ENCODE measurements around the gene PAPOLA. TPM values are rescaled to one million over a fixed set of nuclear protein-coding genes. Genes with fewer than 3 reads are reported as not detected.

PAPOLA gene
- total and polyA plus RNA-seq, 2 donors (not counting 1 experiment from before 2014, with no cell fraction given) = 104 to 324 TPM

DNA sequence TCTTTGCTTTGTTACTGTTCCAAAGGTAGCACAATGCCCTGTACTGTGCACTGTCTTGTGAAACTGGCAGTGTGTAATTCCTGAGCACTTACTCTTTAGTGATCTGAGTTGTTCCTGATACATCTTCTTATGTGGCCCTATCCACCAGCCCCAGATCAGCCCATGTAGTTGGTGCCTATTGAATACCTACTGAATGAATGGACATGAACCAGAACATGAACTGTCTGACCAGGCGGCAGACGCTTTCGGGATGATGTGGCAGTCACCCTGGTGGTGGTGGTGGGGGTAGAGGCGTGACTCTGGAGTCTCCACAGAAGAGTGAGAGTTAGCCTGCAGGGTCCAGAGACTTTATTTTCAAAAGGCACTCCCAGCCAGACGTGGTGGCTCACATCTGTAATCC lies 46.6 kb upstream of the PAPOLA start:
- H3K27ac Mint-ChIP-seq = no peak overlapping the region
- no peak for DNase-seq
- no peak for TF ChIP-seq EZH2 (IDR thresholded peaks at IDR 0.05; ENCODE audit: borderline replicate concordance, insufficient read depth, low read depth, low read length, poor library complexity, severe bottlenecking)
- TF ChIP-seq, protein P1, sequence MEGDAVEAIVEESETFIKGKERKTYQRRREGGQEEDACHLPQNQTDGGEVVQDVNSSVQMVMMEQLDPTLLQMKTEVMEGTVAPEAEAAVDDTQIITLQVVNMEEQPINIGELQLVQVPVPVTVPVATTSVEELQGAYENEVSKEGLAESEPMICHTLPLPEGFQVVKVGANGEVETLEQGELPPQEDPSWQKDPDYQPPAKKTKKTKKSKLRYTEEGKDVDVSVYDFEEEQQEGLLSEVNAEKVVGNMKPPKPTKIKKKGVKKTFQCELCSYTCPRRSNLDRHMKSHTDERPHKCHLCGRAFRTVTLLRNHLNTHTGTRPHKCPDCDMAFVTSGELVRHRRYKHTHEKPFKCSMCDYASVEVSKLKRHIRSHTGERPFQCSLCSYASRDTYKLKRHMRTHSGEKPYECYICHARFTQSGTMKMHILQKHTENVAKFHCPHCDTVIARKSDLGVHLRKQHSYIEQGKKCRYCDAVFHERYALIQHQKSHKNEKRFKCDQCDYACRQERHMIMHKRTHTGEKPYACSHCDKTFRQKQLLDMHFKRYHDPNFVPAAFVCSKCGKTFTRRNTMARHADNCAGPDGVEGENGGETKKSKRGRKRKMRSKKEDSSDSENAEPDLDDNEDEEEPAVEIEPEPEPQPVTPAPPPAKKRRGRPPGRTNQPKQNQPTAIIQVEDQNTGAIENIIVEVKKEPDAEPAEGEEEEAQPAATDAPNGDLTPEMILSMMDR (IDR thresholded peaks at IDR 0.05) = no peak

DNA sequence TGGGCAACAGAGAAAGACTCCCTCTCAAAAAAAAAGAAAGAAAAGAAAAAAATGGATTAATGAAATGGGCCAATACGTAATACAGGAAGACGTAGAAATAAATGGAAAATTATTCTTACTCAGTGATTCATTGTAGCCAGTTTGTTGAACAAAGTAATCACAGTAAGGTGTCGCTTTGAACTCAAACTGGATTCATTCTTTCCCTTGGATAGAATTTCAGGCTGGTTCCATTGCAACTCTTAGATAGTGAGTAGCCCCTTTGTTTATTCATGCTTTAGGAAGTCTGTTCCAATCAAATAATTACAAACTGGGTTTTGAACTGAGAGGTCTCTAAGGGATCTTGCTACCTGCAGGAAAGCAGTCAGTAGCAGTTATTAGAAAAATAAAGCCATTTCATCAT lies 42.3 kb upstream of the PAPOLA start:
- Mint-ChIP-seq H3K27me3 (peaks cover 6% of the 10 kb centered on the region), H3K4me3 (no peak overlapping the region), H3K9me3 (ENCODE audit: insufficient read depth) (no peaks in the 10 kb centered on the region), H3K27ac (no peak overlapping the region), H3K4me1 (no peaks in the 10 kb centered on the region)
- TF ChIP-seq, protein P1 (IDR thresholded peaks at IDR 0.05) = no peak
- no peak for TF ChIP-seq EZH2 (IDR thresholded peaks at IDR 0.05; ENCODE audit: borderline replicate concordance, insufficient read depth, low read depth, low read length, poor library complexity, severe bottlenecking)
- intact Hi-C loops (cut with micrococcal nuclease) = no loop called here
- Histone ChIP-seq H3K9me3 (ENCODE audit: control extremely low read depth in 1 of 3, control insufficient read depth in 2 of 3, insufficient read depth in 1 of 3, low read length in 2 of 3) (no peaks in the 10 kb centered on the region), H3K27me3 (replicated peaks in 1 of 4; ENCODE audit: control extremely low read depth in 1 of 4, control insufficient read depth in 3 of 4, insufficient read depth in 4 of 4, low read length in 3 of 4) (no peaks in the 10 kb centered on the region), H3K36me3 (replicated peaks in 1 of 2; ENCODE audit: control extremely low read depth in 1 of 2, control insufficient read depth in 1 of 2, extremely low read depth in 1 of 2, insufficient read depth in 2 of 2, low read length in 1 of 2) (no peaks in the 10 kb centered on the region), H3K4me2 (replicated peaks; ENCODE audit: low read depth, low read length, poor library complexity, severe bottlenecking) (no peak overlapping the region), H3K4me3 (ENCODE audit: control extremely low read depth in 1 of 5, extremely low read depth in 1 of 5, insufficient read depth in 1 of 5, low read depth in 2 of 5, low read length in 4 of 5) (no peak overlapping the region), H2AFZ (ENCODE audit: insufficient read depth, low read depth, low read length, poor library complexity, severe bottlenecking) (no peak overlapping the region), H3K27ac (ENCODE audit: low read length in 2 of 2) (no peak overlapping the region), H4K20me1 (ENCODE audit: control insufficient read depth, insufficient read depth, low read length, poor library complexity, severe bottlenecking) (no peaks in the 10 kb centered on the region), H3K9ac (ENCODE audit: low read length) (no peak overlapping the region), H3K4me1 (ENCODE audit: control insufficient read depth in 2 of 2, insufficient read depth in 2 of 2, low read length in 2 of 2) (no peaks in the 10 kb centered on the region), H3K79me2 (ENCODE audit: control insufficient read depth, insufficient read depth, low read length) (no peaks in the 10 kb centered on the region)
- no peak for DNase-seq
- ChIA-PET POLR2A (no interaction called here), CTCF (no interaction called here)
- no peak for ATAC-seq (ENCODE audit: low read depth)
- no CpG with 5 or more reads among the region's 3 CpGs for WGBS (ENCODE audit: insufficient coverage)

More for the DNA sequence above, 46.6 kb upstream of the PAPOLA start:
- no peaks in the 10 kb centered on the region for H3K4me1 Mint-ChIP-seq
- CTCF ChIA-PET = no interaction called here
- WGBS (ENCODE audit: insufficient coverage) = 71% methylated on average over 4 of the region's 5 CpGs
- no peak overlapping the region for H3K27ac ChIP-seq (ENCODE audit: low read length in 2 of 2)
- intact Hi-C loops (cut with micrococcal nuclease) = no loop called here
- no peak for ATAC-seq (ENCODE audit: low read depth)
- H3K27me3 ChIP-seq (replicated peaks in 1 of 4; ENCODE audit: control extremely low read depth in 1 of 4, control insufficient read depth in 3 of 4, insufficient read depth in 4 of 4, low read length in 3 of 4) = no peaks in the 10 kb centered on the region
- H3K9me3 ChIP-seq (ENCODE audit: control extremely low read depth in 1 of 3, control insufficient read depth in 2 of 3, insufficient read depth in 1 of 3, low read length in 2 of 3) = no peaks in the 10 kb centered on the region
- no peak overlapping the region for H3K4me2 ChIP-seq (replicated peaks; ENCODE audit: low read depth, low read length, poor library complexity, severe bottlenecking)
- no peaks in the 10 kb centered on the region for H3K9me3 Mint-ChIP-seq (ENCODE audit: insufficient read depth)
- H3K27me3 Mint-ChIP-seq = peaks cover 6% of the 10 kb centered on the region
- no peak overlapping the region for H2AFZ ChIP-seq (ENCODE audit: insufficient read depth, low read depth, low read length, poor library complexity, severe bottlenecking)
- H3K79me2 ChIP-seq (ENCODE audit: control insufficient read depth, insufficient read depth, low read length) = no peaks in the 10 kb centered on the region
- no peaks in the 10 kb centered on the region for H4K20me1 ChIP-seq (ENCODE audit: control insufficient read depth, insufficient read depth, low read length, poor library complexity, severe bottlenecking)
- H3K36me3 ChIP-seq (replicated peaks in 1 of 2; ENCODE audit: control extremely low read depth in 1 of 2, control insufficient read depth in 1 of 2, extremely low read depth in 1 of 2, insufficient read depth in 2 of 2, low read length in 1 of 2) = no peaks in the 10 kb centered on the region
- no peak overlapping the region for H3K9ac ChIP-seq (ENCODE audit: low read length)
- no peak overlapping the region for H3K4me3 Mint-ChIP-seq
- H3K4me1 ChIP-seq (ENCODE audit: control insufficient read depth in 2 of 2, insufficient read depth in 2 of 2, low read length in 2 of 2) = no peaks in the 10 kb centered on the region
- POLR2A ChIA-PET = no interaction called here
- H3K4me3 ChIP-seq (ENCODE audit: control extremely low read depth in 1 of 5, extremely low read depth in 1 of 5, insufficient read depth in 1 of 5, low read depth in 2 of 5, low read length in 4 of 5) = no peak overlapping the region
